ENCODE results near the gene RBP4. TPM values are rescaled to one million over a fixed set of nuclear protein-coding genes. Genes with fewer than 3 reads are reported as not detected.

The RBP4 gene
- total RNA-seq, 1 donor from 2014 or later = 18.6 TPM

DNA sequence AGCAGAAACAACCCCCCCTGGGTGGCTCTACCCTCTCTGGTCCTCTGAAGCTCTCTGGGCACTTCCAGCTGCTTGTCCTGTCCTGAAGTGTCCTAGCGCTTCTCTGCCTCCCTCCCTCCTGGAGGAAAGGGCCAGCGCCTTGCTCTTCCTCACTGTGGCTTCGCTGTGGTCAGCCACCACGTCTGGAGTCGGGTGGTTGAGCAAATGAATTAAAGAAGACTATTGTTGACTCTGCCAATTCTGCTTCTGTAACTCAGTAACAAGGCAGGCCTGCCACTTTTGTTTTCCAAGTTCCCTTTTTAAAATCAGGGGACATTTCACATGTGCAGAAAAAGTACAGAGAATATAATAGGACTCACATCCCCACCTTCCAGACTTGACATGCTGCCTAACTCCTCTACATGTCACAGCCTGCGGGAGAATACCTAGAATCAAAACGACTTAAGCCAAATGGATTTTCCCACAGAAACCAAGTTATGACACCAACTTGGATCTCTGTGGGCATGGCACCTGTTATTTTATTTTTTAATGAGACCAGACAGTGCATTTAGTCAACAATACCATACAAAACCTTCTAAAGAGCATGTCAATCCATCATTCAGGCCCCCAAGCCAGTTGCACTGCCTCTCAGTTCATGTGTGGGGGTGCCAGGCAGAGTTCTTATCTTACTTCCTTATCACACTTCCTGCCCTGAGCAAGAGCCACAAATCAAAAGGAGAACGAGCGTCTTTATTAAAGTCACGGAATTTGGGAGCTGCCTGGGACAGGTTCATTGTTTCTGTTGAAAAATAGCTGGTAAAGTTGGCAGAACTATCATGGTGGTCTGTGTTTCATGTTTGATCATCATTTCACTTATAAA is 27.8 kb downstream of the RBP4 start:
- Histone ChIP-seq H3K4me3 (no peak overlapping the region), H3K4me1 (peaks cover 9% of the 10 kb centered on the region), H3K36me3 (no peaks in the 10 kb centered on the region), H3K27ac (no peak overlapping the region), H3K27me3 (peaks cover 16% of the 10 kb centered on the region), H3K9me3 (no peaks in the 10 kb centered on the region)
- intact Hi-C loops (cut with DNase I) = no loop called here
- peak; percentile 75 for DNase-seq
- TF ChIP-seq, protein P1, sequence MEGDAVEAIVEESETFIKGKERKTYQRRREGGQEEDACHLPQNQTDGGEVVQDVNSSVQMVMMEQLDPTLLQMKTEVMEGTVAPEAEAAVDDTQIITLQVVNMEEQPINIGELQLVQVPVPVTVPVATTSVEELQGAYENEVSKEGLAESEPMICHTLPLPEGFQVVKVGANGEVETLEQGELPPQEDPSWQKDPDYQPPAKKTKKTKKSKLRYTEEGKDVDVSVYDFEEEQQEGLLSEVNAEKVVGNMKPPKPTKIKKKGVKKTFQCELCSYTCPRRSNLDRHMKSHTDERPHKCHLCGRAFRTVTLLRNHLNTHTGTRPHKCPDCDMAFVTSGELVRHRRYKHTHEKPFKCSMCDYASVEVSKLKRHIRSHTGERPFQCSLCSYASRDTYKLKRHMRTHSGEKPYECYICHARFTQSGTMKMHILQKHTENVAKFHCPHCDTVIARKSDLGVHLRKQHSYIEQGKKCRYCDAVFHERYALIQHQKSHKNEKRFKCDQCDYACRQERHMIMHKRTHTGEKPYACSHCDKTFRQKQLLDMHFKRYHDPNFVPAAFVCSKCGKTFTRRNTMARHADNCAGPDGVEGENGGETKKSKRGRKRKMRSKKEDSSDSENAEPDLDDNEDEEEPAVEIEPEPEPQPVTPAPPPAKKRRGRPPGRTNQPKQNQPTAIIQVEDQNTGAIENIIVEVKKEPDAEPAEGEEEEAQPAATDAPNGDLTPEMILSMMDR (IDR thresholded peaks at IDR 0.05) = no peak
- peak; percentile 86 for ATAC-seq

DNA sequence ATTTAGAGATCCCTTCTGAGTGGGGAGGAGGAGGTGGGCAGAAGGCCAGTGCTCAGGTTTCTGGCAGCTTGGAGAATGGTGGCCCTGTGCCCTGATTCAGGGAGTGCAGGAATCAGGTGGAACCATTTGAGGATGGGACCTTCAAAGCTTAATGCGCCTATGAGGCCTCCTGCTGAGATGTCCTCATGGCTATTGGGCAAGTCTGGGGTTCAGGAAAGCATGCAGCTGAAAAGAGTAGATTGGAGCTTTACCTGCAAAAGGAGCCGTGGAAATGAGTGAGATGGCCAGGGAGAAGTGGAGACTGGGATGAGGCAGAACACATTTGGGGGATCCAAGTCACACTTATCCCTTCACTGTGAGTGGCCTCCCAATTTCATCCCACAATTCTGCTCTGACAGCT is 28.4 kb downstream of the RBP4 start:
- Histone ChIP-seq H3K27ac (no peak overlapping the region), H3K36me3 (no peaks in the 10 kb centered on the region), H3K4me1 (peaks cover 9% of the 10 kb centered on the region), H3K4me3 (no peak overlapping the region), H3K9me3 (no peaks in the 10 kb centered on the region), H3K27me3 (peaks cover 23% of the 10 kb centered on the region)
- TF ChIP-seq, protein P1 (IDR thresholded peaks at IDR 0.05) = no peak
- no peak for DNase-seq
- no peak for ATAC-seq
- intact Hi-C loops (cut with DNase I) = no loop called here

GRCh38 chr10:93570383-93570782 is 30.7 kb downstream of the RBP4 start:
- H3K4me3 ChIP-seq = no peak overlapping the region
- H3K4me1 ChIP-seq = peaks cover 9% of the 10 kb centered on the region
- H3K27ac ChIP-seq = no peak overlapping the region
- TF ChIP-seq, protein P1 (IDR thresholded peaks at IDR 0.05) = no peak
- no peaks in the 10 kb centered on the region for H3K36me3 ChIP-seq
- no peak for DNase-seq
- no peaks in the 10 kb centered on the region for H3K9me3 ChIP-seq
- H3K27me3 ChIP-seq = peaks cover 37% of the 10 kb centered on the region
- intact Hi-C loops (cut with DNase I) = no loop called here
- no peak for ATAC-seq

- H3K27ac ChIP-seq = no peak overlapping the region
- H3K4me1 ChIP-seq = peaks cover 5% of the 10 kb centered on the region
- H3K9me3 ChIP-seq = no peaks in the 10 kb centered on the region
- intact Hi-C loops (cut with DNase I) = no loop called here
- ATAC-seq (no peak), DNase-seq (no peak)
- TF ChIP-seq, protein P1 (IDR thresholded peaks at IDR 0.05) = no peak
- H3K36me3 ChIP-seq = no peaks in the 10 kb centered on the region
- H3K4me3 ChIP-seq = peak overlapping the region; percentile 40
- H3K27me3 ChIP-seq = peaks cover 37% of the 10 kb centered on the region
Observed at GRCh38 chr10:93568105-93568390, 33.0 kb downstream of the RBP4 start.

DNA sequence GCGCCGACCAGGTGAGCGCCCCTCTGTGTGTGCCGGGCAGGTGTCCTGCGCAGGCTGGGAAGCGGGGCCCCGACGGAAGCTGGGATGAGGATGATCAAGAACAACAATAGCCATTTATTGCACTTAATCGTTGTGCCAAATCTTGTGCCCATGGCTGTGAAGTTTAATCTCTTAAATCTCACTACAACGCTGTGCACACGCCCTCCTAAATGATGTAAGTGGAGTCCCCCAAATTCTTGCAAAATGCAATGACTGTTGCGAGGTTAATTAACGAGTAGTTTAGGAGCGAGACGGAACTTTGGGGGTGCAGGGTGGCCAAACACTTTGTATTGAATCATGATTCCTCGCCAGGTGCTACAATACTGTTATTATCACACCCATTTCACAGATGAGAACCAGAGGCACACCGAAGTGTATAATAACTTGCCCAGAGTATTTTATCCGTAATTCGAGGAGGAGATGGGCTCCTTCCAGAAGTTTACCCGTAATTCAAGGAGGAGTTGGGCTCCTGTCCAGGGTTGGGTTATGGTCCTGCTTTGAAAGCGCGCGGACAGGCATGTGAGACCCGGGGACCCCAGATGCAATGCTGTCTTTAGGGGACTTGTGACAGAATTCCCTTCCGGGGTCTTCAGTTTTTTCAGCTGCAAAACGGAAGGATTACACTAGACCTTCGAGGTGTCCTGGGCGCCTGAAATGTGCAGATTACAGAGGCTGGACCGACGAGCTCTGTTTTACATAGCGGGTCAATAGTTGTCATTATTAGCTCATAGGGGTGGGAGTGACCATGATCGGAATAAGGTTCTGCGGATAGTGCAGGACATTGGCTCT is 33.5 kb downstream of the RBP4 start:
- TF ChIP-seq, protein P1 (IDR thresholded peaks at IDR 0.05) = no peak
- intact Hi-C loops (cut with DNase I) = no loop called here
- H3K36me3 ChIP-seq = no peaks in the 10 kb centered on the region
- H3K4me3 ChIP-seq = peak overlapping the region; percentile 40
- ATAC-seq = no peak
- no peaks in the 10 kb centered on the region for H3K4me1 ChIP-seq
- H3K9me3 ChIP-seq = no peaks in the 10 kb centered on the region
- H3K27ac ChIP-seq = no peak overlapping the region
- peaks cover 37% of the 10 kb centered on the region for H3K27me3 ChIP-seq
- no peak for DNase-seq

Data from upper lobe of right lung (tissue), 1 donor.